Activated T-cell treated with anti-CD3 and anti-CD28 coated beads, Interleukin-2, amount 50 U/mL, for 24 hours (primary cell): ENCODE results near the gene LCE2A.

Experiments used
- DNase-seq: peaks from one replicate; pipeline ENCODE4 v3.0.0-alpha.2; 2020
- H3K27ac Mint-ChIP-seq: 2 replicates; pipeline ENCODE4 v1.8.0; 2020; ENCODE audit warnings: mild to moderate bottlenecking, mixed read lengths
- H3K27me3 Mint-ChIP-seq: 2 replicates; pipeline ENCODE4 v1.8.0; 2020; ENCODE audit warnings: mixed read lengths
- H3K36me3 Mint-ChIP-seq: 2 replicates; pipeline ENCODE4 v1.8.0; 2020; ENCODE audit warnings: low read depth, mixed read lengths
- H3K4me1 Mint-ChIP-seq: 2 replicates; pipeline ENCODE4 v1.8.0; 2020; ENCODE audit warnings: low read depth, mixed read lengths
- H3K4me3 Mint-ChIP-seq: 2 replicates; pipeline ENCODE4 v1.8.0; 2020; ENCODE audit warnings: mild to moderate bottlenecking, moderate library complexity, mixed read lengths
- H3K9me3 Mint-ChIP-seq: 2 replicates; pipeline ENCODE4 v1.8.0; 2020; ENCODE audit warnings: mixed read lengths

The LCE2A gene

DNA sequence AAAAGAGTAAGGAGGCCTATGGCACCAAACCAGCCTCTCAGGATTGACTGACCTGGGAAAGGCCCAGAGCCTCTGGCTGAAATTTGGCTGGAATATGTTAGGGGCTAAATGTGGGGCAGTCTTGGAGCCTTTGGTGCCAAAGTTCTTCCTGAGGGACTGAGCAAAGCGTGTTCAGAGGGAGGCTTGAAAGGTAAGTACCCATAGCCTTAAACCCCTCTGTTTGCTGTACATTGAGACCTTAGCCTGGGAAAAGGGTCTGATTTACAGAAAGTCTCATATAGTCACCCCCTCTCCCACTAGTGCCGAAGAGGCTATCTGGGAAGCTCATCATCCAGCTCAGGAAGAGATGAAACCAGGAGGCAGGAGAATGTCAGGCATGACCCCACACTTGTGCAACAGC lies 9.7 kb downstream of the LCE2A start, which contains the start of gene LCE4A:
TSS of gene LCE4A (plus strand) at position 301 of the 400 bp plus-strand sequence. CDS start 916 bp downstream, outside the sequence.
- Mint-ChIP-seq H3K27ac (no peak within 1 kb of the TSS), H3K4me3 (no peak within 1 kb of the TSS)
- no peak for DNase-seq

DNA sequence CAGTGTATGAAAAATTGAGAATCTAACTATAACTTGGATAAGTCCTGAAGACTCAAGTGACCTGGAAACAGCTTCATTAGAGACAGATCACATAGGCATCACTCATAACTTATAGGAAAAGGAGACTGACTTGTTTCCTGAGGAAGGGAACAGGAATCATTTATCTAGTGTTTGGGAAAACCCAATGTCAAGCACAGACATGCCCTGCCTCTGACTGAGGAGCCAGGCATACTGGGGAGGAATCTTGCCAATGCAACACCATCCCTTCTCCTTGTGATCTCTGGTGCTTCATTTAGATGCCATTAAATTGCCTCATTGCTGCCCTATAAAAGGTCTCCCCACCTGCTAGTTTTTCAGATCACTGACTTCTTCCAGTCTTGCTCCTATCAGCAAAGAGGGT lies 20.1 kb downstream of the LCE2A start:
- H3K27me3 Mint-ChIP-seq: peaks cover 27% of the 10 kb centered on the region
- H3K36me3 Mint-ChIP-seq: no peaks in the 10 kb centered on the region
- H3K4me3 Mint-ChIP-seq: no peak overlapping the region
- H3K9me3 Mint-ChIP-seq: no peaks in the 10 kb centered on the region
- H3K4me1 Mint-ChIP-seq: no peaks in the 10 kb centered on the region
- DNase-seq: no peak
- H3K27ac Mint-ChIP-seq: no peak overlapping the region

More for the DNA sequence above, 9.7 kb downstream of the LCE2A start, which contains the start of gene LCE4A:
- Mint-ChIP-seq H3K9me3 (peaks cover 8% of the 10 kb centered on the region), H3K27me3 (peaks cover 43% of the 10 kb centered on the region), H3K36me3 (no peaks in the 10 kb centered on the region), H3K4me1 (no peaks in the 10 kb centered on the region)

DNA sequence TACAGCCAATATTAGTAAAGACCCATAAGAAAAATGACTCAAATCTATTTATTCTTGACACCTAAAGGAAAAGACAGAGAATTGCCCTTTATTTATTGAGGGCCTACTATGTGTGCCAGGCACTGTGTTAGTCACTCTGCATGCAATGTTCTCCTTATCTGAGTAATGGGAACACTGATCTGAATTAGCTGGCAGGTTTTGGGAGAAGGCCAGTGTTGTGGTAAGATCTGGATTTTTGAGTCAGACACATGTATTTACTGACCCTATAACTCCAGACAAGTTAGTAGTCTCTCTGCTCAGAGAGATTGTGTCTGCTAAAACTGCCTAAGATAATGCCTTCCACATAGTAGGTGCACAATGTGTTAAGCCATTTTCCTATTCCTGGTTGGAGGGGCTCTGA lies 27.1 kb downstream of the LCE2A start:
- peaks cover 13% of the 10 kb centered on the region for H3K27me3 Mint-ChIP-seq

DNA sequence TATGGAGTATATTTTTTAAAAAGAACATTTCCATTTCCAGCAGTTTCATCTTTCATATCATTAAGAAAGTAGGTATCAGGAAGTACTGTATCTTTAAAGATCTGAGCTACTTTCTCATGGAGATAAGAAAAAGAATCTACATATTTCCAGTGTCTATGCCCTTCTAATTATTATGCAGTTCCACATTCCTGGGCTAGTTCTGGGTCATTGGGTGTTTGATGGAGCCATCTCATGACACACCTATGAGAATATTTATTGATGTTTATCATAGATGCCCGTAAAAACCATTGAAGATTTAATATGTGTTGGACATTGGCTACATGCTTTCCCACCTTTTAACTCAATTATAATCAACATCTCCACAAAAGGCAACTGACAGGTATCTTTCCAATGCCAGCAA lies 30.8 kb downstream of the LCE2A start:
- H3K9me3 Mint-ChIP-seq: no peaks in the 10 kb centered on the region
- H3K27ac Mint-ChIP-seq: no peak overlapping the region
- H3K27me3 Mint-ChIP-seq: peaks cover 19% of the 10 kb centered on the region

More for the DNA sequence above, 27.1 kb downstream of the LCE2A start:
- Mint-ChIP-seq H3K4me3 (no peak overlapping the region), H3K27ac (no peak overlapping the region), H3K4me1 (no peaks in the 10 kb centered on the region), H3K9me3 (no peaks in the 10 kb centered on the region), H3K36me3 (no peaks in the 10 kb centered on the region)
- DNase-seq: no peak

GRCh38 chr1:152735648-152736047 lies 37.5 kb downstream of the LCE2A start:
- Mint-ChIP-seq H3K4me1 (no peaks in the 10 kb centered on the region), H3K27ac (no peak overlapping the region), H3K4me3 (no peak overlapping the region)

More for the DNA sequence above, 30.8 kb downstream of the LCE2A start:
- Mint-ChIP-seq H3K4me3 (no peak overlapping the region), H3K4me1 (no peaks in the 10 kb centered on the region), H3K36me3 (no peaks in the 10 kb centered on the region)
- DNase-seq: no peak

DNA sequence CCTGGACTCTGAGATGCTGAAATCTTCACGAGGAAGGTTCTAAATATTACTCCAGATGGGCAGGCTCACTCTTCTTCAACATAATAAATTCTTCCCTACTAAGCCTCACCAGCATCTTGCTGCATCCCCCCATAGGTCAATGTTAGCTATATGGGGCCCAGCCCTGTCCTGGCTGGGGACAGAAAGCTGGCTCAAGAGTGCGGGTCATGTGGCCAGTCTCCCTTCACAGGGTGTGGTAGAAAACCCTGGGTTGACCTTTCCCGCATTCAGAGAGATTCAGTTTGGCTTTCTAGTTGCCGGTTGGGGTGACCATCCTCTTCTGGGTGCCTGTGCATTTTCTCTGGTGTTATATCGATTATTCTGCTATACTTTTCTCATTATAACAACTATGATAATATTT lies 39.9 kb downstream of the LCE2A start:
- Mint-ChIP-seq H3K4me1 (no peaks in the 10 kb centered on the region), H3K27me3 (peaks cover 27% of the 10 kb centered on the region), H3K36me3 (no peaks in the 10 kb centered on the region), H3K27ac (no peak overlapping the region), H3K4me3 (no peak overlapping the region), H3K9me3 (no peaks in the 10 kb centered on the region)
- DNase-seq: no peak

More at GRCh38 chr1:152735648-152736047, 37.5 kb downstream of the LCE2A start:
- DNase-seq: no peak
- Mint-ChIP-seq H3K36me3 (no peaks in the 10 kb centered on the region), H3K9me3 (no peaks in the 10 kb centered on the region), H3K27me3 (peaks cover 21% of the 10 kb centered on the region)

GRCh38 chr1:152739841-152740240 lies 41.7 kb downstream of the LCE2A start:
- no peaks in the 10 kb centered on the region for H3K36me3 Mint-ChIP-seq
- H3K27ac Mint-ChIP-seq: no peak overlapping the region
- H3K9me3 Mint-ChIP-seq: no peaks in the 10 kb centered on the region
- H3K4me3 Mint-ChIP-seq: no peak overlapping the region
- no peak for DNase-seq
- H3K4me1 Mint-ChIP-seq: no peaks in the 10 kb centered on the region
- H3K27me3 Mint-ChIP-seq: peaks cover 30% of the 10 kb centered on the region

GRCh38 chr1:152741656-152742055 lies 43.5 kb downstream of the LCE2A start:
- Mint-ChIP-seq H3K27ac (no peak overlapping the region), H3K9me3 (no peaks in the 10 kb centered on the region), H3K4me1 (no peaks in the 10 kb centered on the region), H3K27me3 (peaks cover 36% of the 10 kb centered on the region), H3K36me3 (no peaks in the 10 kb centered on the region), H3K4me3 (no peak overlapping the region)
- DNase-seq: no peak

DNA sequence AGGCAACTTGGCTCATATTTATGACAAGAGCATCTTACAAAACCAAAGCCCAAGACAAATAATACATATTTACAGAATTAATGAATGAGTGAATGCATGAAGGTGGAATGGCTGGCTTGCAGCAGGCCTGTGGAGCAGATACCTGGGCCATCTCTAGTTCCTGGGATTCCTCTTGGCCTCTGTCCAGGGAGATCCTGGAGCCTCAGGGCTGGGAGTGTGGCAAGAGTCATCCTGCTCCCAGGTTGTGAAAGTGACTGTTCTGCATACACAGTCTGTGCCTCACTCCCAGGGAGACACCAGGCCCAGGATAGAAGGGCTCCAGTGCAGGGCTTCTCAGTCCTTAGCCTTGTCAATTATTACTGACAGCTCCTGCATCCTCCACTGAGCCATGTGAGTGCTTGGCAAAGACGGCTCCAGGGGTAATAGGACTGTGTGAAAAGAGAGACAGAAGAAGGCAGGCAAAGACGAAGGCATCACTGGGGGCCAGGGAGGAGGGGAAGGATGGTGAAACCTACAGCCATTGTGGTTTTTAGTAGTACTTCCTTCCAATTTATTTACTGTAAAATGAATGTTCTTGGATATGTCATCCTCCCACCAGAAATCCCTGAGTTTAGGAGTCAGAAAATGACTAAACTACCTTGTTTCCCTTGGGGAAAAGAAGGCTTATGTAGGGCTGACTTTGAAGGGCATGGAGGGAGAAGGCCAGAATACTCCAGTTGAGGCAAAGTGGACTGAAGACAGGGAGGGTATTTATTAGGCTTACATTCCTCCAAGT lies 45.4 kb downstream of the LCE2A start:
- H3K36me3 Mint-ChIP-seq: no peaks in the 10 kb centered on the region

DNA sequence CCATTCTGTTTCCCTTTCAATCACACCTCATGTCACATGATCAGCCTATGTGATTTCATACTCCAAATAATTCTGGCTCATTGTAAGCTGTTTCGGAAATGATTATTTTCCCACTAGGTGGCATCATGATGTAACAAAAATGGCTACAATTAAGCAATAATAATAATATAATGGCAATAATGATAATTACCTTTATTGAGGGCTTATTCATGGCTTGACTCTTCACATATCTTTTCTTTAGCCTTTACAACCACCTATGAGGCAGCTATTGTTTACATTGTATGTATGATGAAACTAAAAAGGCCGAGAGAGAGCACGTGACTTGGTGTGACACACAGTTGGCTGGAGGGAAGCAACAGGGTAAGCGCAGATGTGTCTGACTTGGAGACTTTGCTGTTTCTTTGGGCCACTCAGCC lies 47.2 kb downstream of the LCE2A start:
- no peaks in the 10 kb centered on the region for H3K4me1 Mint-ChIP-seq
- no peak overlapping the region for H3K4me3 Mint-ChIP-seq
- peaks cover 41% of the 10 kb centered on the region for H3K27me3 Mint-ChIP-seq
- H3K27ac Mint-ChIP-seq: no peak overlapping the region
- no peak for DNase-seq
- H3K36me3 Mint-ChIP-seq: no peaks in the 10 kb centered on the region
- H3K9me3 Mint-ChIP-seq: no peaks in the 10 kb centered on the region

More for the DNA sequence above, 45.4 kb downstream of the LCE2A start:
- Mint-ChIP-seq H3K4me1 (no peaks in the 10 kb centered on the region), H3K27ac (no peak overlapping the region), H3K9me3 (no peaks in the 10 kb centered on the region), H3K4me3 (no peak overlapping the region), H3K27me3 (peaks cover 39% of the 10 kb centered on the region)
- no peak for DNase-seq

GRCh38 chr1:152745765-152746444 lies 47.8 kb downstream of the LCE2A start:
- peaks cover 46% of the 10 kb centered on the region for H3K27me3 Mint-ChIP-seq
- DNase-seq: no peak
- no peaks in the 10 kb centered on the region for H3K36me3 Mint-ChIP-seq
- H3K4me3 Mint-ChIP-seq: no peak overlapping the region
- no peak overlapping the region for H3K27ac Mint-ChIP-seq
- no peaks in the 10 kb centered on the region for H3K4me1 Mint-ChIP-seq
- H3K9me3 Mint-ChIP-seq: no peaks in the 10 kb centered on the region

DNA sequence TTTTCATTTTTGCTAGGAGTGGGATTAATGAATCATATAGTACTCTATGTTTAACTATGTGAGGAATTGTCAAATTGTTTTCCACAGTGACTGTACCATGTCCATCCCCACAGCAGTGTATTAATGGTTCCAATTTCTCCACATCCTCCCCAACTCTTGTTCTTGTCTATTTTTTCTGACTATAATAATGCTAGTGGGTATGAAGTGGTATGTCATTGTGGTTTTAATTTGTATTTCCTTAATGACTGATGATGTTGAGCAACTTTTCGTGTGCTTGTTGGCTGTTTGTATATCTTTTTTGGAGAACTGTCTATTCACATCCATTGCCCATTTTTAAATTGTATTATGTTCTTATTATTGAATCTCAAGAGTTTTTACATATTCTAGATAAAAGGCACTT lies 49.7 kb downstream of the LCE2A start:
- H3K36me3 Mint-ChIP-seq: no peaks in the 10 kb centered on the region
- H3K27ac Mint-ChIP-seq: no peak overlapping the region
- H3K4me1 Mint-ChIP-seq: no peaks in the 10 kb centered on the region
- H3K4me3 Mint-ChIP-seq: no peak overlapping the region
- H3K27me3 Mint-ChIP-seq: peaks cover 41% of the 10 kb centered on the region
- DNase-seq: no peak
- H3K9me3 Mint-ChIP-seq: no peaks in the 10 kb centered on the region
